ENCODE data around the gene FALEC.

Gene FALEC

GRCh38 chr1:150515328-150516049 is at the start of gene FALEC:
Gene FALEC (plus strand): TSS chr1:150515752.
- DNase-seq: peak; percentile 96

- no peak for DNase-seq
Measured at GRCh38 chr1:150466964-150467363, 48.6 kb upstream of the FALEC start.

GRCh38 chr1:150469291-150469690 is 46.3 kb upstream of the FALEC start:
- DNase-seq: peak; percentile 9

- no peak for DNase-seq
Measured at GRCh38 chr1:150472601-150473200, 42.9 kb upstream of the FALEC start.

GRCh38 chr1:150473659-150474058 is 41.9 kb upstream of the FALEC start:
- DNase-seq: no peak

GRCh38 chr1:150474869-150475268 is 40.7 kb upstream of the FALEC start:
- no peak for DNase-seq

GRCh38 chr1:150476754-150477153 is 38.8 kb upstream of the FALEC start:
- DNase-seq: no peak

- no peak for DNase-seq
Measured at GRCh38 chr1:150477320-150477719, 38.2 kb upstream of the FALEC start.

GRCh38 chr1:150477733-150478132 is 37.8 kb upstream of the FALEC start:
- no peak for DNase-seq

GRCh38 chr1:150479370-150479769 is 36.2 kb upstream of the FALEC start:
- no peak for DNase-seq

- DNase-seq: no peak
Measured at GRCh38 chr1:150479927-150480352, 35.6 kb upstream of the FALEC start.

GRCh38 chr1:150484431-150484830 is 31.1 kb upstream of the FALEC start:
- no peak for DNase-seq

- DNase-seq: no peak
Measured at GRCh38 chr1:150484861-150485260, 30.7 kb upstream of the FALEC start.

GRCh38 chr1:150486966-150487762 is 28.4 kb upstream of the FALEC start, which contains the start of gene TARS2:
Gene TARS2 (plus strand): TSS chr1:150487419. CDS start chr1:150487451, 32 bp downstream.
- peak; percentile 96 for DNase-seq

GRCh38 chr1:150487763-150488115 is 27.8 kb upstream of the FALEC start:
- DNase-seq: peak; percentile 64

GRCh38 chr1:150493175-150493574 is 22.4 kb upstream of the FALEC start:
- no peak for DNase-seq

- no peak for DNase-seq
Measured at GRCh38 chr1:150498342-150498741, 17.2 kb upstream of the FALEC start.

- no peak for DNase-seq
Measured at GRCh38 chr1:150505431-150505830, 10.1 kb upstream of the FALEC start.

- DNase-seq: no peak
Measured at GRCh38 chr1:150507912-150508864, 7.4 kb upstream of the FALEC start, which contains the start of gene ECM1. Gene ECM1 (plus strand): TSS chr1:150508109. CDS start chr1:150508210, 101 bp downstream.

- no peak for DNase-seq
Measured at GRCh38 chr1:150508982-150509381, 6.6 kb upstream of the FALEC start.

- DNase-seq: no peak
Measured at GRCh38 chr1:150511551-150511950, 4.0 kb upstream of the FALEC start.

GRCh38 chr1:150511985-150512660 is 3.4 kb upstream of the FALEC start:
- DNase-seq: no peak

Data from activated CD8-positive, alpha-beta memory T cell treated with anti-CD3 and anti-CD28 coated beads for 24 hours (primary cell).